HL-60 (cell line): ENCODE measurements around the gene NTMT2.

ENCODE experiments used
- DNase-seq, 2 experiments: peaks; one replicate each; pipeline ENCODE4 v3.0.0-alpha.2; 2010 to 2020; ENCODE audit warnings: low read depth in 1 of 2, low spot score in 1 of 2
- H3K27ac ChIP-seq: fragments of 250-450 bp; sonication (Bioruptor Pico); replicated peaks from 2 replicates; pipeline ENCODE4 v1.5.1; 2020; ENCODE audit warnings: mild to moderate bottlenecking, moderate library complexity
- H3K27me3 ChIP-seq: fragments of 250-450 bp; sonication (Bioruptor Pico); 2 replicates; pipeline ENCODE4 v1.5.1; 2021; ENCODE audit warnings: mild to moderate bottlenecking, moderate library complexity; ENCODE audit not compliant: insufficient read depth, poor library complexity, severe bottlenecking
- H3K4me3 ChIP-seq: replicated peaks from 2 replicates; pipeline ENCODE4 v1.5.1; 2011; ENCODE audit warnings: mild to moderate bottlenecking, control low read depth, low read length; ENCODE audit not compliant: insufficient read depth
- GABPA ChIP-seq: IDR thresholded peaks from 2 replicates; pipeline ENCODE4 v1.6.1; 2012; ENCODE audit warnings: low read depth
- POLR2AphosphoS5 ChIP-seq: IDR thresholded peaks from 2 replicates; pipeline ENCODE4 v1.6.1; 2012; ENCODE audit warnings: low read depth
- SPI1 ChIP-seq: IDR thresholded peaks from 2 replicates; pipeline ENCODE4 v1.6.1; 2012; ENCODE audit warnings: low read depth, mild to moderate bottlenecking, borderline replicate concordance
- TF ChIP-seq, protein P1 (sequence below): IDR thresholded peaks from one replicate; pipeline ENCODE4 v1.5.1; 2011; ENCODE audit warnings: low read length, control low read depth, inconsistent platforms; ENCODE audit not compliant: insufficient read depth
- TF ChIP-seq, protein P2 (sequence below): IDR thresholded peaks from 2 replicates; pipeline ENCODE4 v1.6.1; 2012; ENCODE audit warnings: low read depth; ENCODE audit not compliant: insufficient replicate concordance

Gene NTMT2

DNA sequence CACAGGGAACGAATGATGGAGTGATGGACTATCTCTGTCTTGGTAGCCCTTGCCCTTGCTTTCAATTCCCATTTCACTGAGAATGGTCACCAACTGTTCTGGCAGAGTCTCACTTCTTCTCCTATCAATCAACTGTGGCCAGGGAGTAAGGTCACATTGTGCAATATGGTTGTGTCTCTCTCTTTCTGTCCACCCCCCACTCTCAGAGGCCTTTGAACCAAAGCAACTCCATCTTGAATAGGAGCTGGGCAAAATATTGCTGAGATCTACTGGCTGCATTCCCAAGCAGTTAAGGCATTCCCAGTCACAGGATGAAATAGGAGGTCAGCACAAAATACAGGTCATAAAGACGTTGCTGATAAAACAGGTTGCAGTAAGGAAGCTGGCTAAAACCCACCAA is 36.7 kb downstream of the NTMT2 start:
- Histone ChIP-seq H3K27me3 (no peaks in the 10 kb centered on the region), H3K27ac (no peak overlapping the region), H3K4me3 (no peak overlapping the region)
- no peak for TF ChIP-seq GABPA
- no peak for TF ChIP-seq POLR2AphosphoS5
- TF ChIP-seq, protein P1, sequence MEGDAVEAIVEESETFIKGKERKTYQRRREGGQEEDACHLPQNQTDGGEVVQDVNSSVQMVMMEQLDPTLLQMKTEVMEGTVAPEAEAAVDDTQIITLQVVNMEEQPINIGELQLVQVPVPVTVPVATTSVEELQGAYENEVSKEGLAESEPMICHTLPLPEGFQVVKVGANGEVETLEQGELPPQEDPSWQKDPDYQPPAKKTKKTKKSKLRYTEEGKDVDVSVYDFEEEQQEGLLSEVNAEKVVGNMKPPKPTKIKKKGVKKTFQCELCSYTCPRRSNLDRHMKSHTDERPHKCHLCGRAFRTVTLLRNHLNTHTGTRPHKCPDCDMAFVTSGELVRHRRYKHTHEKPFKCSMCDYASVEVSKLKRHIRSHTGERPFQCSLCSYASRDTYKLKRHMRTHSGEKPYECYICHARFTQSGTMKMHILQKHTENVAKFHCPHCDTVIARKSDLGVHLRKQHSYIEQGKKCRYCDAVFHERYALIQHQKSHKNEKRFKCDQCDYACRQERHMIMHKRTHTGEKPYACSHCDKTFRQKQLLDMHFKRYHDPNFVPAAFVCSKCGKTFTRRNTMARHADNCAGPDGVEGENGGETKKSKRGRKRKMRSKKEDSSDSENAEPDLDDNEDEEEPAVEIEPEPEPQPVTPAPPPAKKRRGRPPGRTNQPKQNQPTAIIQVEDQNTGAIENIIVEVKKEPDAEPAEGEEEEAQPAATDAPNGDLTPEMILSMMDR, result no peak
- TF ChIP-seq SPI1, result no peak
- TF ChIP-seq, protein P2, sequence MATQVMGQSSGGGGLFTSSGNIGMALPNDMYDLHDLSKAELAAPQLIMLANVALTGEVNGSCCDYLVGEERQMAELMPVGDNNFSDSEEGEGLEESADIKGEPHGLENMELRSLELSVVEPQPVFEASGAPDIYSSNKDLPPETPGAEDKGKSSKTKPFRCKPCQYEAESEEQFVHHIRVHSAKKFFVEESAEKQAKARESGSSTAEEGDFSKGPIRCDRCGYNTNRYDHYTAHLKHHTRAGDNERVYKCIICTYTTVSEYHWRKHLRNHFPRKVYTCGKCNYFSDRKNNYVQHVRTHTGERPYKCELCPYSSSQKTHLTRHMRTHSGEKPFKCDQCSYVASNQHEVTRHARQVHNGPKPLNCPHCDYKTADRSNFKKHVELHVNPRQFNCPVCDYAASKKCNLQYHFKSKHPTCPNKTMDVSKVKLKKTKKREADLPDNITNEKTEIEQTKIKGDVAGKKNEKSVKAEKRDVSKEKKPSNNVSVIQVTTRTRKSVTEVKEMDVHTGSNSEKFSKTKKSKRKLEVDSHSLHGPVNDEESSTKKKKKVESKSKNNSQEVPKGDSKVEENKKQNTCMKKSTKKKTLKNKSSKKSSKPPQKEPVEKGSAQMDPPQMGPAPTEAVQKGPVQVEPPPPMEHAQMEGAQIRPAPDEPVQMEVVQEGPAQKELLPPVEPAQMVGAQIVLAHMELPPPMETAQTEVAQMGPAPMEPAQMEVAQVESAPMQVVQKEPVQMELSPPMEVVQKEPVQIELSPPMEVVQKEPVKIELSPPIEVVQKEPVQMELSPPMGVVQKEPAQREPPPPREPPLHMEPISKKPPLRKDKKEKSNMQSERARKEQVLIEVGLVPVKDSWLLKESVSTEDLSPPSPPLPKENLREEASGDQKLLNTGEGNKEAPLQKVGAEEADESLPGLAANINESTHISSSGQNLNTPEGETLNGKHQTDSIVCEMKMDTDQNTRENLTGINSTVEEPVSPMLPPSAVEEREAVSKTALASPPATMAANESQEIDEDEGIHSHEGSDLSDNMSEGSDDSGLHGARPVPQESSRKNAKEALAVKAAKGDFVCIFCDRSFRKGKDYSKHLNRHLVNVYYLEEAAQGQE, result no peak
- no peak for DNase-seq

DNA sequence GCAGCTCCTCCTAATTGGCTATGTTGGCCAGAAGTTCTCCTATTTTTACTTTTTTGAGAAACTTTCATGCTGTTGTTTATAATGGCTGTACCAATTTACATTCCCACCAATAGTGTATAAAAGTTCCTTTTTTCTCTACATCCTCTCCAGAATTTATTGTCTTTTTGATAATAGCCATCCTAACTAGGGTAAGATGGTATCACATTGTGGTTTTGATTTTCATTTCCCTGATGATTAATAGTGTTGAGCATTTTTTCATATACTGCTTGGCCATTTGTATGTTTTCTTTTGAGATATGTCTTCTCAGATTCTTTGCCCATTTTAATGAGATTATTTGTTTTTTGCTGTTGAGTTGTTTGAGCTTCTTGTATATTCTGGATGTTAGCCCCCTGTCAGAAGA is 46.8 kb downstream of the NTMT2 start:
- TF ChIP-seq GABPA (no peak), POLR2AphosphoS5 (no peak), SPI1 (no peak)
- TF ChIP-seq, protein P1, result no peak
- TF ChIP-seq, protein P2, result no peak
- no peak overlapping the region for H3K27ac ChIP-seq
- no peak for DNase-seq

DNA sequence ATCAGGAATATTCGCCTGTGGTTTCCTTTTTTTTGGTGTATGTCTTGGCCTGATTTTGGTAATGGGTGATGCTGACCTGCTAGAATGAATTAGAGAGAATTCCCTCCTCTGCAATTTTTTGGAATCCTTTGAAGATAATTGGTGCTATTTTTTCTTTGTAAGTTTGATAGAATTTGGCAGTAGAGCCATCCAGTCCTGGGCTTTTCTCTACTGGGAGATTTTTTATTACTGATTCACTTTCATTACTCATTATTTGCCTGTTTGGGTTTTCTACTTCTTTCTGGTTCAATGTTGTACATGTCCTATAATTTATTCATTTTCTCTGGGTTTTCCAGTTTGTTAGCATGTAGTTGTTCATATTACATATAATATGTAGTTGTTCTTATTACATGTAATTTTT is 48.7 kb downstream of the NTMT2 start:
- no peak overlapping the region for H3K27ac ChIP-seq
- TF ChIP-seq GABPA, result no peak
- no peak for TF ChIP-seq SPI1
- TF ChIP-seq, protein P1, result no peak
- TF ChIP-seq, protein P2, result no peak
- DNase-seq, result no peak
- no peak overlapping the region for H3K4me3 ChIP-seq
- H3K27me3 ChIP-seq, result no peaks in the 10 kb centered on the region

More for the DNA sequence above, 46.8 kb downstream of the NTMT2 start:
- no peak overlapping the region for H3K4me3 ChIP-seq
- no peaks in the 10 kb centered on the region for H3K27me3 ChIP-seq
